Measurements from ENCODE around the gene KRT222.

GRCh38 chr17:40697297-40697696, 32.3 kb upstream of the KRT222 start:
- TF ChIP-seq CTBP1 (IDR thresholded peaks at IDR 0.05; ENCODE audit: borderline replicate concordance) (no peak), FOXK2 (IDR thresholded peaks at IDR 0.05) (no peak), ELF4 (IDR thresholded peaks at IDR 0.05) (no peak), TARDBP (IDR thresholded peaks at IDR 0.05) (no peak), SP1 (IDR thresholded peaks at IDR 0.05) (no peak), FOXM1 (IDR thresholded peaks at IDR 0.05; ENCODE audit: borderline replicate concordance) (no peak), L3MBTL2 (conservative IDR thresholded peaks at IDR 0.05) (no peak), LEF1 (IDR thresholded peaks at IDR 0.05; ENCODE audit: borderline replicate concordance) (no peak), NFRKB (IDR thresholded peaks at IDR 0.05) (no peak), HDGF (IDR thresholded peaks at IDR 0.05; ENCODE audit: borderline replicate concordance) (no peak), PKNOX1 (IDR thresholded peaks at IDR 0.05) (no peak), FOXA1 (IDR thresholded peaks at IDR 0.05) (no peak)
